ENCODE data around the gene ZNF396. TPM values are rescaled to one million over a fixed set of nuclear protein-coding genes. Genes with fewer than 3 reads are reported as not detected.

The ZNF396 gene
- total RNA-seq, 3 donors from 2014 or later (not counting 1 experiment from before 2014, with no cell fraction given): 1.2 to 1.7 (median 1.2) TPM

DNA sequence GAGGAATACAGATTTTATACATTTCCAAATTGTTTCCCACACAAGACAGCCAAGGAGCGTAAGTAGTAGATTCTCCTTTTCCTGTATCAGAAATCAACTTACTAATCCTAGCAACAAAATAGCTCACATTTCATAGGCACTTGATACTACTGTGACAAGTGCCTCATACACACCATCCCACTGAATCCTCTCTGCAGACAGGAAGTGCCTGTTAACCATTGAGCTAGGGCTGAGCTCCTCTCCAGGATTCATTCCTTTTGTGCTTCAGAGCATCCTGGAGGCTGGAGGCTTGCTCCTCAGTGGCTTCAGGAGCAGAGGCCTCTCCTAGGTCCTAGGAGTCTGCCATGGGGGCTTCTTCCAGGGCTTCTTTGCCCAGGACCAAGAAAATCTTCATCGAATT, 20.8 kb upstream of the ZNF396 start:
- Mint-ChIP-seq H3K4me3 (no peak overlapping the region), H3K27me3 (ENCODE audit: low read depth in 2 of 2) (peaks cover 9 to 22% of the 10 kb centered on the region in 2 donors), H3K9me3 (no peaks in the 10 kb centered on the region), H3K36me3 (no peaks in the 10 kb centered on the region), H3K4me1 (no peaks in the 10 kb centered on the region), H3K27ac (no peak overlapping the region)
- H3K27ac ChIP-seq (ENCODE audit: low read length): no peak overlapping the region
- H3K36me3 ChIP-seq (ENCODE audit: control insufficient read depth, insufficient read depth, low read length): no peaks in the 10 kb centered on the region
- no peak for TF ChIP-seq CTCF (IDR thresholded peaks at IDR 0.05)
- H3K4me1 ChIP-seq (ENCODE audit: control insufficient read depth, insufficient read depth, low read length): no peaks in the 10 kb centered on the region
- H3K9me3 ChIP-seq (ENCODE audit: control insufficient read depth, insufficient read depth, low read length): no peaks in the 10 kb centered on the region
- 93% methylated on average over 2 of the region's 2 CpGs for WGBS (ENCODE audit: insufficient coverage)
- no peak overlapping the region for H3K4me3 ChIP-seq (ENCODE audit: low read length)
- ATAC-seq (no peak), DNase-seq (no peak)
- H3K27me3 ChIP-seq (ENCODE audit: control insufficient read depth, insufficient read depth, low read length): no peaks in the 10 kb centered on the region
- intact Hi-C loops (cut with micrococcal nuclease): no loop called here

- H3K4me3 Mint-ChIP-seq: no peak overlapping the region
- H3K27me3 ChIP-seq (ENCODE audit: control insufficient read depth, insufficient read depth, low read length): no peaks in the 10 kb centered on the region
- no peaks in the 10 kb centered on the region for H3K4me1 Mint-ChIP-seq
- no peak overlapping the region for H3K27ac Mint-ChIP-seq
- H3K4me1 ChIP-seq (ENCODE audit: control insufficient read depth, insufficient read depth, low read length): no peaks in the 10 kb centered on the region
- no peak for TF ChIP-seq CTCF (IDR thresholded peaks at IDR 0.05)
- H3K9me3 Mint-ChIP-seq: no peaks in the 10 kb centered on the region
- H3K4me3 ChIP-seq (ENCODE audit: low read length): no peak overlapping the region
- DNase-seq (no peak), ATAC-seq (no peak)
- no peaks in the 10 kb centered on the region for H3K36me3 Mint-ChIP-seq
- H3K27me3 Mint-ChIP-seq (ENCODE audit: low read depth in 2 of 2): peaks cover 18 to 22% of the 10 kb centered on the region in 2 donors
- H3K9me3 ChIP-seq (ENCODE audit: control insufficient read depth, insufficient read depth, low read length): no peaks in the 10 kb centered on the region
- no peak overlapping the region for H3K27ac ChIP-seq (ENCODE audit: low read length)
- no peaks in the 10 kb centered on the region for H3K36me3 ChIP-seq (ENCODE audit: control insufficient read depth, insufficient read depth, low read length)
- intact Hi-C loops (cut with micrococcal nuclease): no loop called here
These were observed 16.6 kb upstream of the ZNF396 start for GRCh38 chr18:35393716-35394115.

DNA sequence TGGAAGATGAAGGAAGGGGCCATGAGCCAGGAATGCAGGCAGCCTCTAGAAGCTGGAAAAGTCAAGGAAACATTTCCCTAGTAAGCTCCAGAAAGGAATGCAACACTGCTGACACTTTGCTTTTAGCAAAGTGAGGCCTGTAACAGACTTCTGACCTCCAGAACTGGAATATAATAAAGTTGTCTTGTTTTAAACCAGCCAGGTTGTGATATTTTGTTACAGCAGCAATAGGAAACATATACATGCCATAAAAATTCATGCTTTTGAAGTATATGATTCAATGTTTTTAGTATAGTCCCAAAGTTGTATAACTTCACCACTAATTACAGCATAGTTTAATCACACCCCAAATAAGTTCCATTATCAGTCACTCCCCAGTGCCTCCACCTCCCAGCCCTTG, 15.2 kb upstream of the ZNF396 start:
- Histone ChIP-seq H3K27me3 (ENCODE audit: control insufficient read depth, insufficient read depth, low read length) (peaks cover 2% of the 10 kb centered on the region), H3K36me3 (ENCODE audit: control insufficient read depth, insufficient read depth, low read length) (no peaks in the 10 kb centered on the region), H3K27ac (ENCODE audit: low read length) (no peak overlapping the region), H3K4me3 (ENCODE audit: low read length) (no peak overlapping the region), H3K4me1 (ENCODE audit: control insufficient read depth, insufficient read depth, low read length) (no peaks in the 10 kb centered on the region), H3K9me3 (ENCODE audit: control insufficient read depth, insufficient read depth, low read length) (no peaks in the 10 kb centered on the region)
- H3K27me3 Mint-ChIP-seq (ENCODE audit: low read depth in 2 of 2): peaks cover 20 to 36% of the 10 kb centered on the region in 2 donors
- no peaks in the 10 kb centered on the region for H3K4me1 Mint-ChIP-seq
- intact Hi-C loops (cut with micrococcal nuclease): no loop called here
- H3K9me3 Mint-ChIP-seq: no peaks in the 10 kb centered on the region
- H3K4me3 Mint-ChIP-seq: no peak overlapping the region
- TF ChIP-seq CTCF (IDR thresholded peaks at IDR 0.05): no peak
- DNase-seq (no peak), ATAC-seq (no peak)
- no peak overlapping the region for H3K27ac Mint-ChIP-seq
- no peaks in the 10 kb centered on the region for H3K36me3 Mint-ChIP-seq

- Histone ChIP-seq H3K9me3 (ENCODE audit: control insufficient read depth, insufficient read depth, low read length) (no peaks in the 10 kb centered on the region), H3K4me3 (ENCODE audit: low read length) (no peak overlapping the region), H3K27me3 (ENCODE audit: control insufficient read depth, insufficient read depth, low read length) (peaks cover 2% of the 10 kb centered on the region), H3K36me3 (ENCODE audit: control insufficient read depth, insufficient read depth, low read length) (no peaks in the 10 kb centered on the region), H3K27ac (ENCODE audit: low read length) (no peak overlapping the region), H3K4me1 (ENCODE audit: control insufficient read depth, insufficient read depth, low read length) (peaks cover 4% of the 10 kb centered on the region)
- Mint-ChIP-seq H3K4me3 (no peak overlapping the region), H3K9me3 (no peaks in the 10 kb centered on the region), H3K27me3 (ENCODE audit: low read depth in 2 of 2) (peaks cover 23 to 44% of the 10 kb centered on the region in 2 donors), H3K36me3 (no peaks in the 10 kb centered on the region), H3K27ac (no peak overlapping the region), H3K4me1 (peaks cover 5 to 9% of the 10 kb centered on the region in 2 donors)
- intact Hi-C loops (cut with micrococcal nuclease): no loop called here
- no peak for ATAC-seq
- DNase-seq: no peak
- TF ChIP-seq CTCF (IDR thresholded peaks at IDR 0.05): no peak
- WGBS (ENCODE audit: insufficient coverage): 50% methylated on average over 3 of the region's 3 CpGs
These were observed 14.0 kb upstream of the ZNF396 start for GRCh38 chr18:35390951-35391700.

Data from natural killer cell (primary cell).